Colon (tissue), 2 donors: Measurements from ENCODE around the gene LAP3.

Experiments used
- FAIRE-seq: peaks from 2 replicates; lab custom pipeline; 2012; peaks lifted over from hg19 to GRCh38; lab: Jason Lieb, UNC
- donor health status: control.
- donor health status: control.

LAP3 gene

GRCh38 chr4:17619416-17620105, 42.6 kb downstream of the LAP3 start:
- no peak for FAIRE-seq

- FAIRE-seq, result no peak
Measured at GRCh38 chr4:17623451-17624001, 46.5 kb downstream of the LAP3 start.

GRCh38 chr4:17624821-17625220, 47.8 kb downstream of the LAP3 start:
- no peak for FAIRE-seq

GRCh38 chr4:17630228-17630627, 53.2 kb downstream of the LAP3 start:
- no peak for FAIRE-seq

GRCh38 chr4:17633600-17633999, 56.6 kb downstream of the LAP3 start:
- FAIRE-seq, result no peak

- FAIRE-seq, result no peak
Measured at GRCh38 chr4:17635056-17635455, 58.1 kb downstream of the LAP3 start.

GRCh38 chr4:17636341-17636695, 59.3 kb downstream of the LAP3 start:
- FAIRE-seq, result no peak

GRCh38 chr4:17636696-17637622, 60.0 kb downstream of the LAP3 start:
- no peak for FAIRE-seq

GRCh38 chr4:17639136-17639535, 62.1 kb downstream of the LAP3 start:
- no peak for FAIRE-seq

GRCh38 chr4:17642398-17642783, 65.4 kb downstream of the LAP3 start:
- FAIRE-seq, result no peak

- FAIRE-seq, result no peak
Measured at GRCh38 chr4:17646693-17647092, 69.7 kb downstream of the LAP3 start.

GRCh38 chr4:17647176-17647806, 70.3 kb downstream of the LAP3 start:
- no peak for FAIRE-seq

- FAIRE-seq, result no peak
Measured at GRCh38 chr4:17647927-17648326, 70.9 kb downstream of the LAP3 start.

GRCh38 chr4:17650406-17650805, 73.4 kb downstream of the LAP3 start:
- FAIRE-seq, result no peak

GRCh38 chr4:17654701-17655100, 77.7 kb downstream of the LAP3 start:
- no peak for FAIRE-seq

GRCh38 chr4:17657090-17657489, 80.1 kb downstream of the LAP3 start:
- FAIRE-seq, result no peak
